ENCODE results near the gene DMD.
"Not testable (repeated sequence)": the region's sequence is repeated elsewhere in the genome, so short reads cannot be mapped to it uniquely, and the experiment has no call there.

Gene DMD

GRCh38 chrX:32010948-32011347 is 1200.4 kb downstream of the DMD start:
- Histone ChIP-seq H3K27me3 (ENCODE audit: control insufficient read depth in 1 of 2, insufficient read depth in 2 of 2, low read length in 2 of 2) (no peaks in the 10 kb centered on the region), H3K4me3 (ENCODE audit: low read length in 2 of 2) (no peak overlapping the region), H3K9ac (ENCODE audit: low read length in 2 of 2) (no peak overlapping the region)

GRCh38 chrX:32010212-32010611 is 1201.1 kb downstream of the DMD start:
- no peaks in the 10 kb centered on the region for H3K9me3 ChIP-seq (ENCODE audit: control insufficient read depth in 2 of 2, low read length in 2 of 2)
- H3K4me3 ChIP-seq (ENCODE audit: low read length in 2 of 2): no peak overlapping the region
- H3K9ac ChIP-seq (ENCODE audit: low read length in 2 of 2): no peak overlapping the region
- no peaks in the 10 kb centered on the region for H3K27me3 ChIP-seq (ENCODE audit: control insufficient read depth in 1 of 2, insufficient read depth in 2 of 2, low read length in 2 of 2)
- no peaks in the 10 kb centered on the region for H3K4me1 ChIP-seq (ENCODE audit: control insufficient read depth, insufficient read depth, low read length)
- H3K36me3 ChIP-seq (ENCODE audit: control insufficient read depth in 2 of 2, insufficient read depth in 2 of 2, low read length in 2 of 2): no peaks in the 10 kb centered on the region
- H3K27ac ChIP-seq (ENCODE audit: low read length): no peak overlapping the region

More at GRCh38 chrX:32010948-32011347, 1200.4 kb downstream of the DMD start:
- no peaks in the 10 kb centered on the region for H3K4me1 ChIP-seq (ENCODE audit: control insufficient read depth, insufficient read depth, low read length)
- H3K9me3 ChIP-seq (ENCODE audit: control insufficient read depth in 2 of 2, low read length in 2 of 2): no peaks in the 10 kb centered on the region
- no peak overlapping the region for H3K27ac ChIP-seq (ENCODE audit: low read length)
- no peaks in the 10 kb centered on the region for H3K36me3 ChIP-seq (ENCODE audit: control insufficient read depth in 2 of 2, insufficient read depth in 2 of 2, low read length in 2 of 2)

- Histone ChIP-seq H3K4me1 (ENCODE audit: control insufficient read depth, insufficient read depth, low read length) (no peaks in the 10 kb centered on the region), H3K27me3 (ENCODE audit: control insufficient read depth in 1 of 2, insufficient read depth in 2 of 2, low read length in 2 of 2) (no peaks in the 10 kb centered on the region), H3K27ac (ENCODE audit: low read length) (no peak overlapping the region), H3K36me3 (ENCODE audit: control insufficient read depth in 2 of 2, insufficient read depth in 2 of 2, low read length in 2 of 2) (no peaks in the 10 kb centered on the region), H3K9ac (ENCODE audit: low read length in 2 of 2) (no peak overlapping the region), H3K9me3 (ENCODE audit: control insufficient read depth in 2 of 2, low read length in 2 of 2) (no peaks in the 10 kb centered on the region), H3K4me3 (ENCODE audit: low read length in 2 of 2) (peak overlapping the region in 1 of 2 donors; percentile 25)
Measured at GRCh38 chrX:31993637-31994036, 1217.7 kb downstream of the DMD start.

- Histone ChIP-seq H3K27me3 (ENCODE audit: control insufficient read depth in 1 of 2, insufficient read depth in 2 of 2, low read length in 2 of 2) (no peaks in the 10 kb centered on the region), H3K9me3 (ENCODE audit: control insufficient read depth in 2 of 2, low read length in 2 of 2) (no peaks in the 10 kb centered on the region), H3K36me3 (ENCODE audit: control insufficient read depth in 2 of 2, insufficient read depth in 2 of 2, low read length in 2 of 2) (no peaks in the 10 kb centered on the region), H3K27ac (ENCODE audit: low read length) (no peak overlapping the region), H3K4me1 (ENCODE audit: control insufficient read depth, insufficient read depth, low read length) (no peaks in the 10 kb centered on the region), H3K4me3 (ENCODE audit: low read length in 2 of 2) (no peak overlapping the region), H3K9ac (ENCODE audit: low read length in 2 of 2) (no peak overlapping the region)
Measured at GRCh38 chrX:31988975-31989374, 1222.4 kb downstream of the DMD start.

- H3K9me3 ChIP-seq (ENCODE audit: control insufficient read depth in 2 of 2, low read length in 2 of 2): no peaks in the 10 kb centered on the region
Measured at GRCh38 chrX:31981546-31982062, 1229.7 kb downstream of the DMD start.

DNA sequence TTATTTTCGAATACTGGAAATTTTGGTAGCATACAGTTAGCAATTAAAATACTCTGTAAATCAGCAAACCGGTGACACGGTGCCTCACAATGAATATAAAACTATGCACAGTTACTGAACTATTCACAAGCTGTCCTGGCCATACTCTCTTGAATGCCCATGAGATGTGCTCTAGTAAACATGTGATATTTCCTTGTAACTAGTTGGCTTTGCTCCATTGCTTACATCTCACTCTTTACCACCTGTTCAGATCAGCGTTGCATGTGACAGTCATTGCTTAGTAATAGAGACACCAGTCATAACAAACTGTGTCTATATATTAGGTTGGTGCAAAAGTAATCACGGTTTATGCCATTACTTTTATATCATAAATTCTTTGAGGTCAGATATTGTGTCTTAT is 1241.6 kb downstream of the DMD start:
- no peak overlapping the region for H3K27ac ChIP-seq (ENCODE audit: low read length)
- no peak overlapping the region for H3K9ac ChIP-seq (ENCODE audit: low read length in 2 of 2)
- no peaks in the 10 kb centered on the region for H3K27me3 ChIP-seq (ENCODE audit: control insufficient read depth in 1 of 2, insufficient read depth in 2 of 2, low read length in 2 of 2)
- H3K4me1 ChIP-seq (ENCODE audit: control insufficient read depth, insufficient read depth, low read length): no peaks in the 10 kb centered on the region
- H3K9me3 ChIP-seq (ENCODE audit: control insufficient read depth in 2 of 2, low read length in 2 of 2): no peaks in the 10 kb centered on the region
- H3K36me3 ChIP-seq (ENCODE audit: control insufficient read depth in 2 of 2, insufficient read depth in 2 of 2, low read length in 2 of 2): no peaks in the 10 kb centered on the region
- no peak overlapping the region for H3K4me3 ChIP-seq (ENCODE audit: low read length in 2 of 2)

More at GRCh38 chrX:31981546-31982062, 1229.7 kb downstream of the DMD start:
- H3K27ac ChIP-seq (ENCODE audit: low read length): no peak overlapping the region
- no peaks in the 10 kb centered on the region for H3K4me1 ChIP-seq (ENCODE audit: control insufficient read depth, insufficient read depth, low read length)
- H3K4me3 ChIP-seq (ENCODE audit: low read length in 2 of 2): no peak overlapping the region
- no peak overlapping the region for H3K9ac ChIP-seq (ENCODE audit: low read length in 2 of 2)
- no peaks in the 10 kb centered on the region for H3K27me3 ChIP-seq (ENCODE audit: control insufficient read depth in 1 of 2, insufficient read depth in 2 of 2, low read length in 2 of 2)
- H3K36me3 ChIP-seq (ENCODE audit: control insufficient read depth in 2 of 2, insufficient read depth in 2 of 2, low read length in 2 of 2): no peaks in the 10 kb centered on the region

DNA sequence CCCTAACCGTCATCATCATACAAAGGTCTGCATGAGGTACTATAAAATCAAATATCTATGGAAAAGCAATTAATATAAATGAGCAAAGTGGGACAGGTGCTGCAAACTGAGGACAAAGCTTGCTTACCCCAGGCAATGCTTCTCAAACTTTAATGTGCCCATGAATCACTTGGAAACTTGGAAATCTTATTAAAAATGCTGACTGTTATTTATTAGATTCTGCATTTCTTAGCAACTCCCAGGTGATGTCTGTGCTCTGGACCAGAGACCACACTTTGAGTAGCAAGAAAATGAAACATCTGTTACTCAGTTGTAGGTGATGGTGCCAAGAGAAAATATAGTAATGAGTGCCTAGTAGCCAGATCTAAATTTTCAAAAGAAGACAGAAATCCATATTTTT is 1249.1 kb downstream of the DMD start:
- no peak overlapping the region for H3K4me3 ChIP-seq (ENCODE audit: low read length in 2 of 2)
- no peaks in the 10 kb centered on the region for H3K9me3 ChIP-seq (ENCODE audit: control insufficient read depth in 2 of 2, low read length in 2 of 2)
- H3K4me1 ChIP-seq (ENCODE audit: control insufficient read depth, insufficient read depth, low read length): no peaks in the 10 kb centered on the region
- no peak overlapping the region for H3K27ac ChIP-seq (ENCODE audit: low read length)
- no peaks in the 10 kb centered on the region for H3K27me3 ChIP-seq (ENCODE audit: control insufficient read depth in 1 of 2, insufficient read depth in 2 of 2, low read length in 2 of 2)
- no peak overlapping the region for H3K9ac ChIP-seq (ENCODE audit: low read length in 2 of 2)
- H3K36me3 ChIP-seq (ENCODE audit: control insufficient read depth in 2 of 2, insufficient read depth in 2 of 2, low read length in 2 of 2): no peaks in the 10 kb centered on the region

DNA sequence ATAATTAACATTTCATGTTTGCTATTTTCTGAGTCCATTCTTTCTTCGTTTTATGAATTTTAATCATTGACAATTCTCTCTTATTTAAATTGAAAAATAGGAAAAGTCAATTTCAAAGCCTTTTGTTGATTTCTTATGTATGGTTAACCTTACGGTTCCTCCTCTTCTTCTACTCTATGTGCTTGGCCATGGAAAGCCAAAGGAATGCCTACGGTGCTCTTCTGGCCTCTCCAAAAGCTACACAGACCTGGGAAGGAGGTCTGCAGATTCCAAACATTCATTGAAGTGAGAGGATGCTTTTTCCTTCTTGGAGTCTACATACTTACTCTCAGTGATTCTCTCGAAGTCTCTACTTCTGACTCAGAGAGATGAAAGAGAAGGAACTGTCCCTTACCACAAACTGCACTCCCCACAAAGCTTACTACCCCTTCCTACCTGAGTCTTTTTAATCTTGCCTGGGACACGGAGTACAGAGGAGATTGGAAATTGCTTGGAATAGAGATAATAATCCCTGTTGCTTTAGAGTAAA is 1276.4 kb downstream of the DMD start:
- H3K4me3 ChIP-seq (ENCODE audit: low read length in 2 of 2): no peak overlapping the region
- H3K36me3 ChIP-seq (ENCODE audit: control insufficient read depth in 2 of 2, insufficient read depth in 2 of 2, low read length in 2 of 2): no peaks in the 10 kb centered on the region
- H3K9me3 ChIP-seq (ENCODE audit: control insufficient read depth in 2 of 2, low read length in 2 of 2): no peaks in the 10 kb centered on the region
- no peak overlapping the region for H3K9ac ChIP-seq (ENCODE audit: low read length in 2 of 2)
- H3K27ac ChIP-seq (ENCODE audit: low read length): no peak overlapping the region
- no peaks in the 10 kb centered on the region for H3K4me1 ChIP-seq (ENCODE audit: control insufficient read depth, insufficient read depth, low read length)
- H3K27me3 ChIP-seq (ENCODE audit: control insufficient read depth in 1 of 2, insufficient read depth in 2 of 2, low read length in 2 of 2): no peaks in the 10 kb centered on the region

DNA sequence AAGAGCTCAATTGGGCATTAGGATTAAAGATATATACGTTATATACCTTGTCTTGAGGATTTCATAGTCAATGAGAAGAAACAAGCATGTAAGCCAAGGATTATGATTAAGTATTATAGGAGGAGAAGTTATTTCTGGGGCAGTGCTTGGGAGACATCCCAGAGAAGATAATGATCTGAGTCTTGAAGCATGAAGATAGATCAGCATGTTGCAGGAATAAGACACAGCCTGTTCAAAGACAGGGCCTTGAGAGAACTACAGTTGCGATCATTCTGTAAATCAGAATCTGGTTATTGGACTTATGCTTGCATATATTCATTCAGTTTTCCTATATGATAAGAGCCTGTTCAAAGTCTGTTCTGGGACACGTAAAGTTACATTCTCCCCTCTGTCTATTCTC is 1277.3 kb downstream of the DMD start:
- no peak overlapping the region for H3K27ac ChIP-seq (ENCODE audit: low read length)
- H3K36me3 ChIP-seq (ENCODE audit: control insufficient read depth in 2 of 2, insufficient read depth in 2 of 2, low read length in 2 of 2): no peaks in the 10 kb centered on the region
- H3K27me3 ChIP-seq (ENCODE audit: control insufficient read depth in 1 of 2, insufficient read depth in 2 of 2, low read length in 2 of 2): no peaks in the 10 kb centered on the region
- H3K9ac ChIP-seq (ENCODE audit: low read length in 2 of 2): no peak overlapping the region
- no peaks in the 10 kb centered on the region for H3K4me1 ChIP-seq (ENCODE audit: control insufficient read depth, insufficient read depth, low read length)
- H3K4me3 ChIP-seq (ENCODE audit: low read length in 2 of 2): no peak overlapping the region
- H3K9me3 ChIP-seq (ENCODE audit: control insufficient read depth in 2 of 2, low read length in 2 of 2): no peaks in the 10 kb centered on the region

- no peak overlapping the region for H3K9ac ChIP-seq (ENCODE audit: low read length in 2 of 2)
- H3K27me3 ChIP-seq (ENCODE audit: control insufficient read depth in 1 of 2, insufficient read depth in 2 of 2, low read length in 2 of 2): no peaks in the 10 kb centered on the region
- H3K27ac ChIP-seq (ENCODE audit: low read length): no peak overlapping the region
- H3K36me3 ChIP-seq (ENCODE audit: control insufficient read depth in 2 of 2, insufficient read depth in 2 of 2, low read length in 2 of 2): no peaks in the 10 kb centered on the region
- H3K4me3 ChIP-seq (ENCODE audit: low read length in 2 of 2): no peak overlapping the region
- H3K4me1 ChIP-seq (ENCODE audit: control insufficient read depth, insufficient read depth, low read length): no peaks in the 10 kb centered on the region
- no peaks in the 10 kb centered on the region for H3K9me3 ChIP-seq (ENCODE audit: control insufficient read depth in 2 of 2, low read length in 2 of 2)
Measured at GRCh38 chrX:31932769-31933168, 1278.6 kb downstream of the DMD start.

DNA sequence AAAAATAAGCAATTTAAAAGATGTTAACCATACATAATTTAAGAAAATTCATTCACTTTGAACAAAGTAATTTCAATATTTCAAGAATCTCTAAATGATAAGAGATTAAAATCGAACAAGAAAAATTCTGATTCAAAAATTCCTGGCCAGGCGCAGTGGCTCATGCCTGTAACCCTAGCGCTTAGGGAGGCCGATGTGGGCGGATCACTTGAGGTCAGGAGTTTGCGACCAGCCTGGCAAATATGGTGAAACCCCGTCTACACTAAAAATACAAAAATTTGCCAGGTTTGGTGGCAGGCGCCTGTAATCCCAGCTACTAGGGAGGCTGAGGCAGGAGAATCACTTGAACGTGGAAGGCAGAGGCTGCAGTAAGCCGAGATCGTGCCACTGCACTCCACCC is 1279.0 kb downstream of the DMD start:
- H3K9me3 ChIP-seq (ENCODE audit: control insufficient read depth in 2 of 2, low read length in 2 of 2); H3K9ac ChIP-seq (ENCODE audit: low read length in 2 of 2); H3K36me3 ChIP-seq (ENCODE audit: control insufficient read depth in 2 of 2, insufficient read depth in 2 of 2, low read length in 2 of 2); H3K4me1 ChIP-seq (ENCODE audit: control insufficient read depth, insufficient read depth, low read length); H3K27me3 ChIP-seq (ENCODE audit: control insufficient read depth in 1 of 2, insufficient read depth in 2 of 2, low read length in 2 of 2); H3K4me3 ChIP-seq (ENCODE audit: low read length in 2 of 2); H3K27ac ChIP-seq (ENCODE audit: low read length): not testable (repeated sequence)

Data from stomach smooth muscle (tissue), 2 donors.